NB4 (cell line): ENCODE measurements around the gene LEP.

Experiments
- DNase-seq: peaks from one replicate; pipeline ENCODE4 v3.0.0; 2010; ENCODE audit warnings: low read depth
- H3K4me3 ChIP-seq: one replicate; pipeline ENCODE4 v1.5.1; 2011; ENCODE audit warnings: mild to moderate bottlenecking, low read depth, low read length, moderate library complexity
- MYC ChIP-seq: IDR thresholded peaks from 2 replicates; pipeline ENCODE4 v1.6.1; 2011; ENCODE audit warnings: low read depth, low read length
- POLR2A ChIP-seq: IDR thresholded peaks from 2 replicates; pipeline ENCODE4 v1.6.1; 2011; ENCODE audit warnings: mild to moderate bottlenecking; ENCODE audit not compliant: insufficient read length; ENCODE audit errors: extremely low read depth
- TF ChIP-seq, protein P1 (sequence below): IDR thresholded peaks from 2 replicates; pipeline ENCODE4 v1.6.1; 2011; ENCODE audit warnings: low read depth, low read length
- TF ChIP-seq, protein P2 (sequence below): IDR thresholded peaks from one replicate; pipeline ENCODE4 v1.5.1; 2012; ENCODE audit warnings: low read depth, low read length

The LEP gene

DNA sequence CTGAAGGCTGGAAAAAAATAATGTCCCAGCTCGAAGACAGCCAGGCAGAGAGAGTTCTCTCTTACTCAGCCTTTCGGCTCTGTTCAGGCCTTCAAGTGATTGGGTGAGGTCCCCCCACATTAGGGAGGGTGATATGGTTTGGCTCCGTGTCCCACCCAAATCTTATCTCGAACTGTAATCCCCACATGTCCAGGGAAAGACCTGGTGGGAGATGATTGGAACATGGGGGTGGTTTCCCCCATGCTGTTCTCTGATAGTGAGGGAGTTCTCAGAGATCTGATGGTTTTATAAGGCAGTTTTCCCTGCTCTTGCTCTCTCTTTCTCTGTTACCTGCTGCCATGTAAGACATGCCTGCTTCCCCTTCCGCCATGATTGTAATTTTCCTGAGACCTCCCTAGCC lies 36.6 kb upstream of the LEP start:
- no peak overlapping the region for H3K4me3 ChIP-seq
- TF ChIP-seq, protein P1, sequence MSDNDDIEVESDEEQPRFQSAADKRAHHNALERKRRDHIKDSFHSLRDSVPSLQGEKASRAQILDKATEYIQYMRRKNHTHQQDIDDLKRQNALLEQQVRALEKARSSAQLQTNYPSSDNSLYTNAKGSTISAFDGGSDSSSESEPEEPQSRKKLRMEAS, result no peak
- TF ChIP-seq, protein P2, sequence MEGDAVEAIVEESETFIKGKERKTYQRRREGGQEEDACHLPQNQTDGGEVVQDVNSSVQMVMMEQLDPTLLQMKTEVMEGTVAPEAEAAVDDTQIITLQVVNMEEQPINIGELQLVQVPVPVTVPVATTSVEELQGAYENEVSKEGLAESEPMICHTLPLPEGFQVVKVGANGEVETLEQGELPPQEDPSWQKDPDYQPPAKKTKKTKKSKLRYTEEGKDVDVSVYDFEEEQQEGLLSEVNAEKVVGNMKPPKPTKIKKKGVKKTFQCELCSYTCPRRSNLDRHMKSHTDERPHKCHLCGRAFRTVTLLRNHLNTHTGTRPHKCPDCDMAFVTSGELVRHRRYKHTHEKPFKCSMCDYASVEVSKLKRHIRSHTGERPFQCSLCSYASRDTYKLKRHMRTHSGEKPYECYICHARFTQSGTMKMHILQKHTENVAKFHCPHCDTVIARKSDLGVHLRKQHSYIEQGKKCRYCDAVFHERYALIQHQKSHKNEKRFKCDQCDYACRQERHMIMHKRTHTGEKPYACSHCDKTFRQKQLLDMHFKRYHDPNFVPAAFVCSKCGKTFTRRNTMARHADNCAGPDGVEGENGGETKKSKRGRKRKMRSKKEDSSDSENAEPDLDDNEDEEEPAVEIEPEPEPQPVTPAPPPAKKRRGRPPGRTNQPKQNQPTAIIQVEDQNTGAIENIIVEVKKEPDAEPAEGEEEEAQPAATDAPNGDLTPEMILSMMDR, result no peak
- TF ChIP-seq MYC (no peak), POLR2A (no peak)
- no peak for DNase-seq

DNA sequence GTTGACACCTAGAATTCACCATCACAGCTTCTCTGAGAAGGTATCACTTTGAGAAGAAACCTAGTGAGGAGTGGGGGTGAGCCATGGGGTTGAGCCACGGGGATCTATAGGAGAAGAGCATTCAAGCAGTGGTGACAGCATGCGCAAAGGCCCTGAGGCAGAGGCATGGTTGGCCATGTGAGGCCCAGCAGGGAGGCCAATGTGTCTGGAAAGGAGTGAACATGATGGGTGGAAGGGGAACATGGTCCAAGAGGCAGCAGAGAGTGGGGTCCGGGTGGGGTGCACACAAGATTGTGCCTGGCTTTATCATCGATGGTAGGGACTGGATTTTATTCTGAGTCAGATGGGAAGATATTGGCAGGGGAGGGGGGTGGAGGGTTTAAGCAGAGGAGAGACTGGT lies 36.0 kb upstream of the LEP start:
- no peak for DNase-seq
- no peak overlapping the region for H3K4me3 ChIP-seq
- no peak for TF ChIP-seq POLR2A
- TF ChIP-seq, protein P1, result no peak
- no peak for TF ChIP-seq MYC
- TF ChIP-seq, protein P2, result no peak

- no peak overlapping the region for H3K4me3 ChIP-seq
- no peak for TF ChIP-seq POLR2A
- TF ChIP-seq, protein P2, result no peak
- no peak for TF ChIP-seq MYC
- TF ChIP-seq, protein P1, result no peak
- DNase-seq, result no peak
Observed at GRCh38 chr7:128206017-128206746, 34.9 kb upstream of the LEP start.

- TF ChIP-seq, protein P2, result no peak
- TF ChIP-seq MYC, result no peak
- TF ChIP-seq, protein P1, result no peak
- no peak for TF ChIP-seq POLR2A
- DNase-seq, result no peak
- H3K4me3 ChIP-seq, result no peak overlapping the region
Observed at GRCh38 chr7:128206747-128207500, 34.2 kb upstream of the LEP start.

GRCh38 chr7:128207609-128208008 lies 33.5 kb upstream of the LEP start:
- H3K4me3 ChIP-seq, result no peak overlapping the region
- DNase-seq, result no peak
- TF ChIP-seq, protein P2, result no peak
- TF ChIP-seq MYC (no peak), POLR2A (no peak)
- TF ChIP-seq, protein P1, result no peak
